Measurements from ENCODE around the gene IL15RA. TPM values are rescaled to one million over a fixed set of nuclear protein-coding genes. Genes with fewer than 3 reads are reported as not detected.

The IL15RA gene
- polyA plus RNA-seq, 2 of the 4 experiments (the other 2 are of a cell fraction), result 0.46 to 0.83 TPM

DNA sequence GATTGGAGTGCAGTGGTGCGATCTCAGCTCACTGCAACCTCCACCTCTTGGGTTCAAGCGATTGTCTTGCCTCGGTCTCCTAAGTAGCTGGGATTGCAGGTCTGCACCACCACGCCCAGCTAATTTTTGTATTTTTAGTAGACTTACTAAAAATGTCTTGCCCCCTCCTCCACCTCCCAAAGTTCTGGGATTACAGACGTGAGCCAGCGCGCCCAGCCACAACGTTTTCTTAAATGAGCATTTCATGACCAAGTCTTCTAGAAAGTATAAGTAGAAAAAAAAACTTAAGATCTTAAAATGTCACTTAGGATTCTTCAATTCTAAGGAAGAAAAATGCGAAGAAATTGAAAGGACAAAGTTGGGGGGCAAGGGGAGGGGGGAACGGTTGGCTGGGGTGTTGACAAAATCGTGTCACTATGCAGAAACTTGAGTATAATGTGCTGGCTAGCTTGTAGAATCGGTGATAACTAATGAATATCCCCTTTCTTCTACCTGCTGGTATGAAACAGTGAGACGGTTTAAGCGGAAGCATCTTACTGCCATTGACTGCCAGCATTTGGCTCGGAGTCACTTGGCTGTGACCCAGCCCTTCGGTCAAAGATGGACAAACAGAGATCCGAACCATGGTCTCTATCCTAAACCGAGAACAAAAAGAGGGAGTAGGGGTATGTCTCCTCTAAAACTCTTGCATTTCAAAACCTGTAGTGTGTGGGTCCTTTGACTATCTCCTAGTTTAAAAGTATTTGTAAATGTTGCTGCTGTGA, 74.7 kb downstream of the IL15RA start:
- DNase-seq (ENCODE audit: low read depth in 1 of 2, low spot score in 1 of 2) (no peak), ATAC-seq (no peak), FAIRE-seq (no peak)
- ChIA-PET POLR2A (interaction anchor here (1.3 kb wide), 1 partner anchor 13 kb away, joined by 4 read pairs; the partner anchor contains the start of genes ANKRD16 and FBH1), CTCF (interaction anchor here (0.6 to 1.1 kb wide), 2 partner anchors 11 to 706 kb away, joined by 3 to 6 read pairs; no protein-coding TSS in a partner anchor)
- no peaks in the 10 kb centered on the region for H3K4me1 ChIP-seq
- H3K27ac ChIP-seq, result no peak overlapping the region
- WGBS (ENCODE audit: missing lambda C conversion rate), result 93% methylated on average over 18 of the region's 18 CpGs
- H3K9me3 ChIP-seq, result no peaks in the 10 kb centered on the region; the same call in 2 of the 3 replicates
- no peak for TF ChIP-seq BHLHE40 (IDR thresholded peaks at IDR 0.05; ENCODE audit: low read depth, low read length)
- TF ChIP-seq NFE2L2 (conservative IDR thresholded peaks at IDR 0.05; ENCODE audit: low read length), result no peak
- no peak for TF ChIP-seq SMC3 (IDR thresholded peaks at IDR 0.05)
- TF ChIP-seq HOXA7 (CRISPR knock-in tag; IDR thresholded peaks at IDR 0.05), result no peak
- TF ChIP-seq, protein P1, sequence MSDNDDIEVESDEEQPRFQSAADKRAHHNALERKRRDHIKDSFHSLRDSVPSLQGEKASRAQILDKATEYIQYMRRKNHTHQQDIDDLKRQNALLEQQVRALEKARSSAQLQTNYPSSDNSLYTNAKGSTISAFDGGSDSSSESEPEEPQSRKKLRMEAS (IDR thresholded peaks at IDR 0.05), result no peak
- TF ChIP-seq NPAS2 (CRISPR knock-in tag; IDR thresholded peaks at IDR 0.05; ENCODE audit: borderline replicate concordance), result no peak
- TF ChIP-seq, protein P2, sequence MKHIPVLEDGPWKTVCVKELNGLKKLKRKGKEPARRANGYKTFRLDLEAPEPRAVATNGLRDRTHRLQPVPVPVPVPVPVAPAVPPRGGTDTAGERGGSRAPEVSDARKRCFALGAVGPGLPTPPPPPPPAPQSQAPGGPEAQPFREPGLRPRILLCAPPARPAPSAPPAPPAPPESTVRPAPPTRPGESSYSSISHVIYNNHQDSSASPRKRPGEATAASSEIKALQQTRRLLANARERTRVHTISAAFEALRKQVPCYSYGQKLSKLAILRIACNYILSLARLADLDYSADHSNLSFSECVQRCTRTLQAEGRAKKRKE (CRISPR knock-in tag; IDR thresholded peaks at IDR 0.05; ENCODE audit: low read depth), result no peak
- TF ChIP-seq RCOR1 (IDR thresholded peaks at IDR 0.05; ENCODE audit: low read depth, low read length), result no peak
- H3K4me3 ChIP-seq, result no peak overlapping the region
- no peak overlapping the region for H3K4me2 ChIP-seq

Small RNA genes within 50 kb of the gene (small RNA-seq; reads per million reads assigned to genes)
- 0 reads per million in 6 experiments for gene RF00397

Other genes with a start within 250 kb of the IL15RA start
- 229 and 278 TPM in 2 replicates for gene GDI2, start 164.1 kb downstream of the IL15RA start, polyA plus RNA-seq (2011; rRNA removed)
- 289 to 317 TPM (median 304 TPM) in 3 replicates for gene GDI2, start 164.1 kb downstream of the IL15RA start, polyA plus RNA-seq (2017; fragmentation: RNase III; extraction: RNeasy Plus Mini Kit Qiagen cat#74134 plus additional on column Dnase treatment)
- gene ANKRD16, start 87.7 kb downstream of the IL15RA start, polyA plus RNA-seq (2011; rRNA removed), result 8.9 and 13.1 TPM in 2 replicates
- gene ANKRD16, start 87.7 kb downstream of the IL15RA start, polyA plus RNA-seq (2017; fragmentation: RNase III; extraction: RNeasy Plus Mini Kit Qiagen cat#74134 plus additional on column Dnase treatment), result 7.3 to 7.8 TPM (median 7.5 TPM) in 3 replicates
- 56.5 and 69.8 TPM in 2 replicates for gene FBH1, start 87.3 kb downstream of the IL15RA start, polyA plus RNA-seq (2011; rRNA removed)
- 42.1 to 46.0 TPM (median 43.9 TPM) in 3 replicates for gene FBH1, start 87.3 kb downstream of the IL15RA start, polyA plus RNA-seq (2017; fragmentation: RNase III; extraction: RNeasy Plus Mini Kit Qiagen cat#74134 plus additional on column Dnase treatment)
- not detected in 2 replicates for gene IL2RA, start 84.8 kb upstream of the IL15RA start, polyA plus RNA-seq (2011; rRNA removed)
- gene IL2RA, start 84.8 kb upstream of the IL15RA start, polyA plus RNA-seq (2017; fragmentation: RNase III; extraction: RNeasy Plus Mini Kit Qiagen cat#74134 plus additional on column Dnase treatment), result not detected in 3 replicates
- 68.0 and 75.2 TPM in 2 replicates for gene RBM17, start 111.5 kb upstream of the IL15RA start, polyA plus RNA-seq (2011; rRNA removed)
- gene RBM17, start 111.5 kb upstream of the IL15RA start, polyA plus RNA-seq (2017; fragmentation: RNase III; extraction: RNeasy Plus Mini Kit Qiagen cat#74134 plus additional on column Dnase treatment), result 121 to 131 TPM (median 124 TPM) in 3 replicates
- gene PFKFB3, start 225.4 kb upstream of the IL15RA start, polyA plus RNA-seq (2011; rRNA removed), result 139 and 151 TPM in 2 replicates
- 200 to 232 TPM (median 220 TPM) in 3 replicates for gene PFKFB3, start 225.4 kb upstream of the IL15RA start, polyA plus RNA-seq (2017; fragmentation: RNase III; extraction: RNeasy Plus Mini Kit Qiagen cat#74134 plus additional on column Dnase treatment)